HG03439 (cell line): ENCODE results near the gene GGT6.

Experiments used
- ATAC-seq: cut with Tn5 transposase; IDR thresholded peaks from one replicate; pipeline ENCODE4 v1.9.1; 2021; ENCODE audit warnings: mild to moderate bottlenecking, moderate library complexity; ENCODE audit not compliant: unreplicated experiment

GGT6 gene

GRCh38 chr17:4527134-4527533 is 33.2 kb downstream of the GGT6 start:
- ATAC-seq: no peak

- no peak for ATAC-seq
Measured at GRCh38 chr17:4525691-4526397, 34.5 kb downstream of the GGT6 start.

- ATAC-seq: no peak
Measured at GRCh38 chr17:4523946-4524345, 36.4 kb downstream of the GGT6 start.

GRCh38 chr17:4522661-4523060 is 37.7 kb downstream of the GGT6 start:
- no peak for ATAC-seq

- no peak for ATAC-seq
Measured at GRCh38 chr17:4520894-4521600, 39.3 kb downstream of the GGT6 start.

GRCh38 chr17:4520060-4520893 is 40.1 kb downstream of the GGT6 start:
- no peak for ATAC-seq

- ATAC-seq: no peak
Measured at GRCh38 chr17:4519361-4519788, 41.0 kb downstream of the GGT6 start.

- ATAC-seq: no peak
Measured at GRCh38 chr17:4518901-4519300, 41.5 kb downstream of the GGT6 start.

GRCh38 chr17:4516735-4517134 is 43.6 kb downstream of the GGT6 start:
- no peak for ATAC-seq

GRCh38 chr17:4515501-4515900 is 44.9 kb downstream of the GGT6 start:
- no peak for ATAC-seq

GRCh38 chr17:4514779-4515178 is 45.6 kb downstream of the GGT6 start:
- ATAC-seq: no peak

- ATAC-seq: no peak
Measured at GRCh38 chr17:4514206-4514605, 46.2 kb downstream of the GGT6 start.

GRCh38 chr17:4513113-4514032 is 47.0 kb downstream of the GGT6 start:
- ATAC-seq: no peak

GRCh38 chr17:4512156-4513112 is 47.9 kb downstream of the GGT6 start:
- ATAC-seq: no peak

- no peak for ATAC-seq
Measured at GRCh38 chr17:4511199-4511932, 49.0 kb downstream of the GGT6 start.

GRCh38 chr17:4510618-4510941 is 49.8 kb downstream of the GGT6 start:
- no peak for ATAC-seq

GRCh38 chr17:4509923-4510617 is 50.3 kb downstream of the GGT6 start:
- no peak for ATAC-seq

GRCh38 chr17:4509401-4509800 is 51.0 kb downstream of the GGT6 start:
- ATAC-seq: no peak
